HCT116 (cell line): ENCODE results near the gene MARK1. TPM values are rescaled to one million over a fixed set of nuclear protein-coding genes. Genes with fewer than 3 reads are reported as not detected.

ENCODE experiments used
- ATAC-seq: fragments of 200-7000 bp; cut with Tn5 transposase; 2 replicates; pipeline ENCODE4 v1.9.1; 2020; ENCODE audit warnings: mild to moderate bottlenecking, moderate library complexity
- BruUV-seq: library from RNA; stranded (reverse); fragments of 400-500 nt; replicated peaks from 2 replicates; lab custom pipeline; 2021; lab: Mats Ljungman, UMichigan
- CTCF ChIA-PET: fragments of 300-600 bp; sonication (Branson Sonifier 250); formaldehyde crosslinking; loops from one replicate; lab custom pipeline; 2021; ENCODE audit warnings: antibody characterized with exemption; lab: Charles Lee
- POLR2A ChIA-PET: fragments of 300-600, 350-600 bp; sonication (Branson Sonifier 250); formaldehyde crosslinking; loops from one replicate; lab custom pipeline; 2021; ENCODE audit warnings: antibody characterized with exemption; lab: Charles Lee
- RAD21 ChIA-PET, 2 experiments: fragments of 300-600 bp; sonication (Branson Sonifier 250); formaldehyde crosslinking; loops; one replicate each; lab custom pipeline; 2023; ENCODE audit warnings: low total read pairs in 2 of 2; ENCODE audit not compliant: uncharacterized antibody in 2 of 2, unreplicated experiment in 2 of 2, low non-redundant PET in 1 of 2; lab: Charles Lee
- DNase-seq: peaks from one replicate; pipeline ENCODE4 v3.0.0-alpha.2; 2010; ENCODE audit warnings: low read depth, low spot score
- H2AFZ ChIP-seq: fragments of 200-600 bp; shearing (Covaris generic), sonication (generic); 2 replicates; pipeline ENCODE4 v1.6.1; 2017; ENCODE audit warnings: low read depth, mixed run types, mixed read lengths, antibody characterized with exemption, low read length; ENCODE audit not compliant: poor library complexity, severe bottlenecking
- H3K27ac ChIP-seq: 2 replicates; pipeline ENCODE4 v1.5.1; 2012; ENCODE audit warnings: low read depth, low read length
- H3K27me3 ChIP-seq: fragments of 200-600 bp; sonication (generic); 2 replicates; pipeline ENCODE4 v1.6.1; 2016; ENCODE audit warnings: mixed run types, low read length, mixed read lengths; ENCODE audit not compliant: insufficient read depth
- H3K36me3 ChIP-seq, 2 experiments: fragments of 200-500 bp in 1 of 2; fragments of 200-600 bp in 1 of 2; sonication (Bioruptor generic) in 1 of 2; sonication (generic) in 1 of 2; 2 replicates each; pipeline versions ENCODE4 v1.5.1 to v1.6.1; 2014 to 2016; ENCODE audit warnings: low read length in 2 of 2, inconsistent platforms in 1 of 2, mixed read lengths in 1 of 2, mixed run types in 1 of 2; ENCODE audit not compliant: insufficient read depth in 2 of 2, control insufficient read depth in 1 of 2
- H3K4me1 ChIP-seq, 2 experiments: fragments of 200-600 bp in 1 of 2; sonication (generic) in 1 of 2; 2 replicates each; pipeline versions ENCODE4 v1.5.1 to v1.6.1; 2012 to 2017; ENCODE audit warnings: low read length in 2 of 2, inconsistent platforms in 1 of 2, mild to moderate bottlenecking in 1 of 2, mixed read lengths in 1 of 2, mixed run types in 1 of 2, moderate library complexity in 1 of 2; ENCODE audit not compliant: insufficient read depth in 2 of 2, control insufficient read depth in 1 of 2
- H3K4me2 ChIP-seq: fragments of 200-600 bp; sonication (generic); 2 replicates; pipeline ENCODE4 v1.6.1; 2017; ENCODE audit warnings: mixed run types, low read length, mixed read lengths
- H3K4me3 ChIP-seq, 2 experiments: fragments of 200-600 bp in 1 of 2; sonication (generic) in 1 of 2; replicated peaks in 1 of 2; 2 replicates each; pipeline ENCODE4 v1.5.1; 2011 to 2016; ENCODE audit warnings: low read length in 2 of 2, control low read depth in 1 of 2, low read depth in 1 of 2, mild to moderate bottlenecking in 1 of 2, mixed read lengths in 1 of 2, mixed run types in 1 of 2
- H3K79me2 ChIP-seq: fragments of 200-600 bp; sonication (generic); 2 replicates; pipeline ENCODE4 v1.6.1; 2017; ENCODE audit warnings: mild to moderate bottlenecking, mixed run types, low read length, moderate library complexity, mixed read lengths; ENCODE audit not compliant: insufficient read depth
- H3K9ac ChIP-seq: fragments of 200-600 bp; sonication (generic); 2 replicates; pipeline ENCODE4 v1.6.1; 2016; ENCODE audit warnings: low read length, mixed read lengths
- H3K9me2 ChIP-seq: fragments of 200-600 bp; sonication (generic), shearing (Covaris generic); 2 replicates; pipeline ENCODE4 v1.6.1; 2017; ENCODE audit warnings: mixed run types, mild to moderate bottlenecking, moderate library complexity; ENCODE audit not compliant: insufficient read depth
- H3K9me3 ChIP-seq, 2 experiments: fragments of 200-500 bp in 1 of 2; fragments of 200-600 bp in 1 of 2; sonication (Bioruptor generic) in 1 of 2; sonication (generic) in 1 of 2; 2 replicates each; pipeline ENCODE4 v1.6.1; 2014 to 2017; ENCODE audit warnings: low read length in 2 of 2, mixed read lengths in 2 of 2, inconsistent platforms in 1 of 2, low read depth in 1 of 2, mild to moderate bottlenecking in 1 of 2, mixed run types in 1 of 2, moderate library complexity in 1 of 2; ENCODE audit not compliant: control insufficient read depth in 1 of 2, insufficient read depth in 1 of 2
- H4K20me1 ChIP-seq: fragments of 200-600 bp; sonication (generic), shearing (Covaris generic); 2 replicates; pipeline ENCODE4 v1.6.1; 2017; ENCODE audit warnings: mixed run types, mild to moderate bottlenecking, moderate library complexity; ENCODE audit not compliant: insufficient read depth
- CBX3 ChIP-seq: IDR thresholded peaks from 2 replicates; pipeline ENCODE4 v1.6.1; 2012; ENCODE audit warnings: low read depth
- CEBPB ChIP-seq: IDR thresholded peaks from 2 replicates; pipeline ENCODE4 v1.6.1; 2012; ENCODE audit warnings: low read depth
- EGR1 ChIP-seq: IDR thresholded peaks from 2 replicates; pipeline ENCODE4 v1.6.1; 2012; ENCODE audit warnings: low read depth
- ELF1 ChIP-seq: IDR thresholded peaks from 2 replicates; pipeline ENCODE4 v1.6.1; 2012; ENCODE audit warnings: low read depth, borderline replicate concordance
- EZH2phosphoT487 ChIP-seq: fragments of 200-600 bp; IDR thresholded peaks from 2 replicates; pipeline ENCODE4 v1.6.1; 2018; ENCODE audit warnings: antibody characterized with exemption, borderline replicate concordance
- FOSL1 ChIP-seq: IDR thresholded peaks from 2 replicates; pipeline ENCODE4 v1.6.1; 2012; ENCODE audit warnings: low read depth
- POLR2A ChIP-seq: IDR thresholded peaks from 2 replicates; pipeline ENCODE4 v1.7.0; 2011; ENCODE audit warnings: borderline replicate concordance; ENCODE audit not compliant: insufficient read depth, insufficient read length; ENCODE audit errors: extremely low read depth
- POLR2AphosphoS5 ChIP-seq: IDR thresholded peaks from 2 replicates; pipeline ENCODE4 v1.6.1; 2011; ENCODE audit warnings: mild to moderate bottlenecking, low read depth, low read length, moderate library complexity
- SIN3A ChIP-seq: IDR thresholded peaks from 2 replicates; pipeline ENCODE4 v1.6.1; 2012; ENCODE audit warnings: low read depth
- SP1 ChIP-seq: IDR thresholded peaks from 2 replicates; pipeline ENCODE4 v1.6.1; 2012; ENCODE audit warnings: low read depth
- SRF ChIP-seq: IDR thresholded peaks from 2 replicates; pipeline ENCODE4 v1.6.1; 2012; ENCODE audit warnings: low read depth
- TCF7L2 ChIP-seq: IDR thresholded peaks from 2 replicates; pipeline ENCODE4 v1.7.0; 2011; ENCODE audit warnings: borderline replicate concordance, inconsistent platforms; ENCODE audit not compliant: insufficient read depth, insufficient read length; ENCODE audit errors: extremely low read depth
- ZFX ChIP-seq: fragments of 450-650 bp; IDR thresholded peaks from 2 replicates; pipeline ENCODE4 v1.6.1; 2017
- ZNF274 ChIP-seq: fragments of 200-500 bp; sonication (Bioruptor generic); IDR thresholded peaks from 2 replicates; pipeline ENCODE4 v1.6.1; 2014; ENCODE audit warnings: mild to moderate bottlenecking, low read depth, low read length, inconsistent platforms
- intact Hi-C: fragments of 100-400 bp; cut with micrococcal nuclease; formaldehyde crosslinking; loops from 2 replicates; pipeline ENCODE4 v1.10.0; 2022
- total RNA-seq: library from RNA; stranded (reverse); gene quantifications from one replicate; pipeline ENCODE4 v1.2.1, GENCODE V29; 2021; ENCODE audit not compliant: unreplicated experiment
- TF ChIP-seq, protein P1 (sequence below): IDR thresholded peaks from 2 replicates; pipeline ENCODE4 v1.6.1; 2012
- TF ChIP-seq, protein P2 (sequence below), 3 experiments: fragments of 200-600 bp in 1 of 3; sonication (generic) in 1 of 3; IDR thresholded peaks in 2 of 3; conservative IDR thresholded peaks in 1 of 3; 2 replicates each; pipeline ENCODE4 v1.5.1; 2012 to 2017; ENCODE audit warnings: low read depth in 2 of 3, low read length in 2 of 3, antibody characterized with exemption in 1 of 3, borderline replicate concordance in 1 of 3, control low read depth in 1 of 3, mild to moderate bottlenecking in 1 of 3, mixed read lengths in 1 of 3, mixed run types in 1 of 3, moderate library complexity in 1 of 3; ENCODE audit not compliant: insufficient read depth in 1 of 3
- TF ChIP-seq, protein P3 (sequence below): IDR thresholded peaks from 2 replicates; pipeline ENCODE4 v1.6.1; 2012; ENCODE audit warnings: low read depth

The MARK1 gene
- total RNA-seq, 1 experiment from 2014 or later, result 3.6 TPM

DNA sequence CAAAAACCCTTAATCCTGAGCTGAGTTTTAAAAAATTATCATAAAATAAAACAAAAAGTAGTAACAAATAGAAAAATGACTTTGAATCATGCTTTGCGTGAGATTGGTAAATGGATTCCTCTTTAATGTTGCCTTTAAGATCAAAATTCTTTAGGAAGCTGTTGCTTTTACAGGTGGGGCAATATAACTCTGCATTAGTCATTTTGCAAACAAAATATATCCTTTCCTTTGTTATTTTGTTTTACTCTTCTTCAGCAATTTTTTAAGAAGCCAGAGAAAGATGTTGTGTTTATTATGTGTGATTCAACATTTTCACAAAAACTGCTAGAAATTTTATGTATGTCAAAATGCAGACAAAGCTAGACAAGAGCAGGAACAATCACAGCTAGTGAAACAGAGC lies 50.0 kb downstream of the MARK1 start:
- no TSS peak for BruUV-seq
- Histone ChIP-seq H3K27me3 (no peaks in the 10 kb centered on the region), H3K4me2 (no peak overlapping the region), H4K20me1 (no peaks in the 10 kb centered on the region), H3K27ac (no peak overlapping the region), H3K9ac (no peak overlapping the region), H3K9me3 (peaks cover 4 to 5% of the 10 kb centered on the region in 2 experiments; a peak in 3 of 4 replicates), H3K36me3 (no peaks in the 10 kb centered on the region), H3K4me3 (no peak overlapping the region), H3K9me2 (no peaks in the 10 kb centered on the region), H2AFZ (no peak overlapping the region), H3K79me2 (no peaks in the 10 kb centered on the region), H3K4me1 (no peaks in the 10 kb centered on the region)
- CTCF ChIA-PET, result no interaction called here
- RAD21 ChIA-PET, result no interaction called here
- DNase-seq, result no peak
- POLR2A ChIA-PET, result no interaction called here
- intact Hi-C loops, result no loop called here
- TF ChIP-seq CEBPB (no peak), SIN3A (no peak), POLR2AphosphoS5 (no peak), CBX3 (no peak), EZH2phosphoT487 (no peak), EGR1 (no peak), ZFX (no peak), SP1 (no peak), SRF (no peak), POLR2A (no peak), TCF7L2 (no peak), ZNF274 (no peak), ELF1 (no peak), FOSL1 (no peak)
- TF ChIP-seq, protein P1, sequence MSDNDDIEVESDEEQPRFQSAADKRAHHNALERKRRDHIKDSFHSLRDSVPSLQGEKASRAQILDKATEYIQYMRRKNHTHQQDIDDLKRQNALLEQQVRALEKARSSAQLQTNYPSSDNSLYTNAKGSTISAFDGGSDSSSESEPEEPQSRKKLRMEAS, result no peak
- TF ChIP-seq, protein P2, sequence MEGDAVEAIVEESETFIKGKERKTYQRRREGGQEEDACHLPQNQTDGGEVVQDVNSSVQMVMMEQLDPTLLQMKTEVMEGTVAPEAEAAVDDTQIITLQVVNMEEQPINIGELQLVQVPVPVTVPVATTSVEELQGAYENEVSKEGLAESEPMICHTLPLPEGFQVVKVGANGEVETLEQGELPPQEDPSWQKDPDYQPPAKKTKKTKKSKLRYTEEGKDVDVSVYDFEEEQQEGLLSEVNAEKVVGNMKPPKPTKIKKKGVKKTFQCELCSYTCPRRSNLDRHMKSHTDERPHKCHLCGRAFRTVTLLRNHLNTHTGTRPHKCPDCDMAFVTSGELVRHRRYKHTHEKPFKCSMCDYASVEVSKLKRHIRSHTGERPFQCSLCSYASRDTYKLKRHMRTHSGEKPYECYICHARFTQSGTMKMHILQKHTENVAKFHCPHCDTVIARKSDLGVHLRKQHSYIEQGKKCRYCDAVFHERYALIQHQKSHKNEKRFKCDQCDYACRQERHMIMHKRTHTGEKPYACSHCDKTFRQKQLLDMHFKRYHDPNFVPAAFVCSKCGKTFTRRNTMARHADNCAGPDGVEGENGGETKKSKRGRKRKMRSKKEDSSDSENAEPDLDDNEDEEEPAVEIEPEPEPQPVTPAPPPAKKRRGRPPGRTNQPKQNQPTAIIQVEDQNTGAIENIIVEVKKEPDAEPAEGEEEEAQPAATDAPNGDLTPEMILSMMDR (IDR thresholded peaks at IDR 0.05 in 2 of 3, conservative IDR thresholded peaks at IDR 0.05 in 1 of 3; ENCODE audit: borderline replicate concordance in 1 of 3, insufficient read depth in 1 of 3, low read depth in 2 of 3, low read length in 2 of 3), result no peak
- TF ChIP-seq, protein P3, sequence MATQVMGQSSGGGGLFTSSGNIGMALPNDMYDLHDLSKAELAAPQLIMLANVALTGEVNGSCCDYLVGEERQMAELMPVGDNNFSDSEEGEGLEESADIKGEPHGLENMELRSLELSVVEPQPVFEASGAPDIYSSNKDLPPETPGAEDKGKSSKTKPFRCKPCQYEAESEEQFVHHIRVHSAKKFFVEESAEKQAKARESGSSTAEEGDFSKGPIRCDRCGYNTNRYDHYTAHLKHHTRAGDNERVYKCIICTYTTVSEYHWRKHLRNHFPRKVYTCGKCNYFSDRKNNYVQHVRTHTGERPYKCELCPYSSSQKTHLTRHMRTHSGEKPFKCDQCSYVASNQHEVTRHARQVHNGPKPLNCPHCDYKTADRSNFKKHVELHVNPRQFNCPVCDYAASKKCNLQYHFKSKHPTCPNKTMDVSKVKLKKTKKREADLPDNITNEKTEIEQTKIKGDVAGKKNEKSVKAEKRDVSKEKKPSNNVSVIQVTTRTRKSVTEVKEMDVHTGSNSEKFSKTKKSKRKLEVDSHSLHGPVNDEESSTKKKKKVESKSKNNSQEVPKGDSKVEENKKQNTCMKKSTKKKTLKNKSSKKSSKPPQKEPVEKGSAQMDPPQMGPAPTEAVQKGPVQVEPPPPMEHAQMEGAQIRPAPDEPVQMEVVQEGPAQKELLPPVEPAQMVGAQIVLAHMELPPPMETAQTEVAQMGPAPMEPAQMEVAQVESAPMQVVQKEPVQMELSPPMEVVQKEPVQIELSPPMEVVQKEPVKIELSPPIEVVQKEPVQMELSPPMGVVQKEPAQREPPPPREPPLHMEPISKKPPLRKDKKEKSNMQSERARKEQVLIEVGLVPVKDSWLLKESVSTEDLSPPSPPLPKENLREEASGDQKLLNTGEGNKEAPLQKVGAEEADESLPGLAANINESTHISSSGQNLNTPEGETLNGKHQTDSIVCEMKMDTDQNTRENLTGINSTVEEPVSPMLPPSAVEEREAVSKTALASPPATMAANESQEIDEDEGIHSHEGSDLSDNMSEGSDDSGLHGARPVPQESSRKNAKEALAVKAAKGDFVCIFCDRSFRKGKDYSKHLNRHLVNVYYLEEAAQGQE, result no peak
- no peak for ATAC-seq
